Keratinocyte (primary cell): ENCODE data around the gene SNX14. TPM values are rescaled to one million over a fixed set of nuclear protein-coding genes. Genes with fewer than 3 reads are reported as not detected.

Experiments used
- DNase-seq: peaks from one replicate; pipeline ENCODE4 v3.0.0-alpha.2; 2011; ENCODE audit warnings: low read depth, missing footprints, low spot score
- FAIRE-seq: peaks from 2 replicates; lab custom pipeline; 2011; peaks lifted over from hg19 to GRCh38; lab: Jason Lieb, UNC
- H2AFZ ChIP-seq: 2 replicates; pipeline ENCODE4 v1.6.0; 2012; ENCODE audit warnings: low read length, control low read depth, inconsistent platforms; ENCODE audit not compliant: control insufficient read depth
- H3K27ac ChIP-seq: 2 replicates; pipeline ENCODE4 v1.5.1; 2011; ENCODE audit warnings: low read length; ENCODE audit not compliant: control insufficient read depth, insufficient read depth
- H3K27me3 ChIP-seq: 3 replicates; pipeline ENCODE4 v1.6.0; 2011; ENCODE audit warnings: low read length; ENCODE audit not compliant: control insufficient read depth, insufficient read depth; ENCODE audit errors: extremely low read depth
- H3K36me3 ChIP-seq, 2 experiments: 2 replicates in 1 of 2; 3 replicates in 1 of 2; pipeline ENCODE4 v1.5.1; 2011; ENCODE audit warnings: low read length in 2 of 2, mild to moderate bottlenecking in 1 of 2; ENCODE audit not compliant: control insufficient read depth in 2 of 2, insufficient read depth in 2 of 2; ENCODE audit errors: extremely low read depth in 1 of 2
- H3K4me1 ChIP-seq: 3 replicates; pipeline ENCODE4 v1.5.1; 2011; ENCODE audit warnings: low read length; ENCODE audit not compliant: control insufficient read depth, insufficient read depth; ENCODE audit errors: extremely low read depth
- H3K4me2 ChIP-seq: 3 replicates; pipeline ENCODE4 v1.6.0; 2011; ENCODE audit warnings: low read depth, low read length; ENCODE audit not compliant: control insufficient read depth, insufficient read depth; ENCODE audit errors: extremely low read depth
- H3K4me3 ChIP-seq, 3 experiments: fragments of 200-600 bp in 1 of 3; sonication (generic) in 1 of 3; 2 replicates in 2 of 3; 3 replicates in 1 of 3; pipeline ENCODE4 v1.5.1; 2011 to 2016; ENCODE audit warnings: low read length in 3 of 3, mild to moderate bottlenecking in 3 of 3, control low read depth in 2 of 3, inconsistent platforms in 1 of 3, low read depth in 1 of 3, mixed read lengths in 1 of 3, mixed run types in 1 of 3, moderate library complexity in 1 of 3; ENCODE audit not compliant: control insufficient read depth in 2 of 3, insufficient read depth in 2 of 3; ENCODE audit errors: extremely low read depth in 1 of 3
- H3K79me2 ChIP-seq: 2 replicates; pipeline ENCODE4 v1.6.0; 2012; ENCODE audit warnings: low read length; ENCODE audit not compliant: control insufficient read depth, insufficient read depth
- H3K9ac ChIP-seq: 3 replicates; pipeline ENCODE4 v1.6.0; 2011; ENCODE audit warnings: low read length; ENCODE audit not compliant: control insufficient read depth, insufficient read depth; ENCODE audit errors: extremely low read depth
- H3K9me1 ChIP-seq: 3 replicates; pipeline ENCODE4 v1.6.0; 2011; ENCODE audit warnings: low read length; ENCODE audit not compliant: control insufficient read depth, insufficient read depth; ENCODE audit errors: extremely low read depth
- H3K9me3 ChIP-seq: 2 replicates; pipeline ENCODE4 v1.5.1; 2012; ENCODE audit warnings: low read depth, low read length; ENCODE audit not compliant: control insufficient read depth
- H4K20me1 ChIP-seq: 3 replicates; pipeline ENCODE4 v1.6.0; 2011; ENCODE audit warnings: low read length; ENCODE audit not compliant: control insufficient read depth, insufficient read depth; ENCODE audit errors: extremely low read depth
- EZH2 ChIP-seq: IDR thresholded peaks from one replicate; pipeline ENCODE4 v1.6.1; 2012; ENCODE audit warnings: inconsistent platforms, mild to moderate bottlenecking, low read length, moderate library complexity
- dilution Hi-C: fragments of 300-500 bp; cut with MboI; formaldehyde crosslinking; loops from one replicate; pipeline ENCODE4 v1.7.0; 2020; ENCODE audit warnings: low sequenced_read_pairs; ENCODE audit not compliant: extremely low pct_ligation_motif_present
- polyA plus RNA-seq, 5 experiments: library from polyadenylated mRNA; depleted of rRNA in 3 of 5; stranded (reverse) in 3 of 5; stranded (forward) in 1 of 5; unstranded in 1 of 5; fragments of >200 nt; gene quantifications; 1 replicate in 1 of 5; 2 replicates in 3 of 5; 3 replicates in 1 of 5; pipeline versions ENCODE4 v1.2.1 to v1.2.3, GENCODE V29; 2011 to 2012; ENCODE audit warnings: missing spikeins in 2 of 5, low read depth in 1 of 5, low replicate concordance in 1 of 5
- TF ChIP-seq, protein P1 (sequence below), 3 experiments: IDR thresholded peaks in 1 of 3; conservative IDR thresholded peaks in 1 of 3; optimal IDR thresholded peaks in 1 of 3; 2 replicates in 2 of 3; 3 replicates in 1 of 3; pipeline versions ENCODE3 to v1.5.1; 2011; ENCODE audit warnings: low read length in 3 of 3, mild to moderate bottlenecking in 3 of 3, moderate library complexity in 2 of 3, control low read depth in 1 of 3, inconsistent platforms in 1 of 3; ENCODE audit not compliant: insufficient read depth in 2 of 3; ENCODE audit errors: extremely low read depth in 1 of 3

The SNX14 gene
- polyA plus RNA-seq, 1 donor (not counting 4 experiments of a cell fraction or from before 2014, with no cell fraction given): 97.5 TPM

DNA sequence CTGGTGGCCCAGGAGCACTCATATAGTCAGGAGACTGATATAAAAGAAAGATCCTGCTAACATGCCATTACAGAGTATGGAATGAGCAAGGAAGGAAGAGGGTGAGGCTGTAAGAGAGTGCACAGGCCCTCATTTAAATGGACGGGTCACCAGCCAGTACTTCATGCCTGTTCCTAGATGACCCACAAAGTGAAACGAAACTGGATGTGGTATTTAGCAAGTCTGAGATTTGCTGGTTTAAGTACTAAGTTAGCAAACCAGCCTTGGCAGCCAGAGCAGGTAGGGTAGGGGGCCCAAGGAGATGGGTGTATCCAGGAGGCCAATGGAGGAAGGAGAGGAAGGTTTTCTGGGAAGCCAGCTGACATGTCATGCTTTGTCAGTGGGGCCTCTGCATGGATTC is 127.9 kb downstream of the SNX14 start:
- Histone ChIP-seq H3K79me2 (peaks cover 24% of the 10 kb centered on the region), H3K4me2 (peak overlapping the region; percentile 13), H3K4me1 (peaks cover 67% of the 10 kb centered on the region)

DNA sequence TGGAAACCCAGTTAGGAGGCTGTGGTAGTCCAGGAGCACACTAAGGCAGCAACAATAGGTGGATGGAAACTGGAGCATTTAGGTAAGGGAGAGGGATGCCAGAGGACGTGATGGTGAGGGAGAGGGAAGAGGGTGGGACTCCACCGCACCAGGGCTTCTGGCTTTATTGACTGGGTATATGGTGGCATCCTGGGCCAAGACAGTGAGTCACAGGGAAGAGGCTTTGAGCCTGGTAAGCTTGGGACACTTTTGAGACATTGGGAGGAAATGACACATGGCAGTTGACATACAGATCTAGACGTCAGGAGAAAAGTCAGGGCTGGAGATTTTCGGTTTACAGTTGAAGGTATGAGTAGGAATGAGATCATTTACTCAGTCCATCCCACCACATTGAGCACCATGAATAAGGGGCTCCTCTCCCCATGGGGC is 128.9 kb downstream of the SNX14 start:
- TF ChIP-seq, protein P1, sequence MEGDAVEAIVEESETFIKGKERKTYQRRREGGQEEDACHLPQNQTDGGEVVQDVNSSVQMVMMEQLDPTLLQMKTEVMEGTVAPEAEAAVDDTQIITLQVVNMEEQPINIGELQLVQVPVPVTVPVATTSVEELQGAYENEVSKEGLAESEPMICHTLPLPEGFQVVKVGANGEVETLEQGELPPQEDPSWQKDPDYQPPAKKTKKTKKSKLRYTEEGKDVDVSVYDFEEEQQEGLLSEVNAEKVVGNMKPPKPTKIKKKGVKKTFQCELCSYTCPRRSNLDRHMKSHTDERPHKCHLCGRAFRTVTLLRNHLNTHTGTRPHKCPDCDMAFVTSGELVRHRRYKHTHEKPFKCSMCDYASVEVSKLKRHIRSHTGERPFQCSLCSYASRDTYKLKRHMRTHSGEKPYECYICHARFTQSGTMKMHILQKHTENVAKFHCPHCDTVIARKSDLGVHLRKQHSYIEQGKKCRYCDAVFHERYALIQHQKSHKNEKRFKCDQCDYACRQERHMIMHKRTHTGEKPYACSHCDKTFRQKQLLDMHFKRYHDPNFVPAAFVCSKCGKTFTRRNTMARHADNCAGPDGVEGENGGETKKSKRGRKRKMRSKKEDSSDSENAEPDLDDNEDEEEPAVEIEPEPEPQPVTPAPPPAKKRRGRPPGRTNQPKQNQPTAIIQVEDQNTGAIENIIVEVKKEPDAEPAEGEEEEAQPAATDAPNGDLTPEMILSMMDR (optimal IDR thresholded peaks at IDR 0.05 in 1 of 3, IDR thresholded peaks at IDR 0.05 in 1 of 3, conservative IDR thresholded peaks at IDR 0.05 in 1 of 3; ENCODE audit: extremely low read depth in 1 of 3, insufficient read depth in 2 of 3, low read length in 3 of 3): no peak
- no peak for TF ChIP-seq EZH2
- DNase-seq (peak; percentile 85), FAIRE-seq (peak; percentile 83)
- Histone ChIP-seq H3K79me2 (peaks cover 31% of the 10 kb centered on the region), H3K4me2 (peak overlapping the region; percentile 68), H3K27me3 (no peaks in the 10 kb centered on the region), H3K36me3 (peaks cover 10 to 32% of the 10 kb centered on the region in 2 experiments), H2AFZ (no peak overlapping the region), H4K20me1 (no peaks in the 10 kb centered on the region), H3K9me3 (no peaks in the 10 kb centered on the region), H3K27ac (peak overlapping the region; percentile 81), H3K9ac (peak overlapping the region; percentile 23), H3K9me1 (no peaks in the 10 kb centered on the region), H3K4me1 (peaks cover 78% of the 10 kb centered on the region), H3K4me3 (peak overlapping the region in 2 of 3 experiments; percentile 3 to 16)
- dilution Hi-C loops: no loop called here

More for the DNA sequence above, 127.9 kb downstream of the SNX14 start:
- TF ChIP-seq, protein P1 (optimal IDR thresholded peaks at IDR 0.05 in 1 of 3, IDR thresholded peaks at IDR 0.05 in 1 of 3, conservative IDR thresholded peaks at IDR 0.05 in 1 of 3; ENCODE audit: extremely low read depth in 1 of 3, insufficient read depth in 2 of 3, low read length in 3 of 3): no peak
- TF ChIP-seq EZH2: no peak
- peaks cover 12 to 29% of the 10 kb centered on the region in 2 experiments for H3K36me3 ChIP-seq
- H3K4me3 ChIP-seq: no peak overlapping the region
- no peak overlapping the region for H3K9ac ChIP-seq
- H3K9me1 ChIP-seq: no peaks in the 10 kb centered on the region
- H3K27ac ChIP-seq: peak overlapping the region; percentile 81
- dilution Hi-C loops: no loop called here
- no peaks in the 10 kb centered on the region for H4K20me1 ChIP-seq
- FAIRE-seq: no peak
- no peaks in the 10 kb centered on the region for H3K27me3 ChIP-seq
- no peak for DNase-seq
- no peaks in the 10 kb centered on the region for H3K9me3 ChIP-seq
- H2AFZ ChIP-seq: no peak overlapping the region
